K562 (cell line): ENCODE data around the gene MALRD1. TPM values are rescaled to one million over a fixed set of nuclear protein-coding genes. Genes with fewer than 3 reads are reported as not detected.

Experiments used
- ATAC-seq: fragments of 200-7000 bp; cut with Tn5 transposase; 3 replicates; pipeline ENCODE4 v1.9.1; 2020; ENCODE audit warnings: moderate library complexity
- BruUV-seq: library from RNA; stranded (reverse); fragments of 400-500 nt; replicated peaks from 2 replicates; lab custom pipeline; 2021; lab: Mats Ljungman, UMichigan
- CTCF ChIA-PET: fragments of 300-600 bp; formaldehyde crosslinking; extraction: SDS; loops from one replicate; lab custom pipeline; 2021; ENCODE audit warnings: low intra/inter-chr PET ratio; lab: Yijun Ruan, JAX
- POLR2A ChIA-PET: fragments of 300-600, 350-650 bp; sonication (Branson Sonifier 250); formaldehyde crosslinking; extraction: SDS; loops from one replicate; lab custom pipeline; 2021; ENCODE audit warnings: antibody characterized with exemption, inconsistent platforms; lab: Yijun Ruan, JAX
- DNase-seq, 4 experiments: peaks; one replicate each; pipeline versions ENCODE4 v3.0.0 to v3.0.0-alpha.2; 2011 to 2018; ENCODE audit warnings: low spot score in 3 of 4, mixed read lengths in 3 of 4; ENCODE audit errors: extremely low read depth in 1 of 4
- FAIRE-seq: peaks from 2 replicates; lab custom pipeline; 2011; peaks lifted over from hg19 to GRCh38; lab: Jason Lieb, UNC
- H2AFZ ChIP-seq: 2 replicates; pipeline ENCODE4 v1.6.0; 2011; ENCODE audit warnings: low read depth, low read length, control low read depth, inconsistent platforms
- H3K27ac ChIP-seq: fragments of 200-600 bp; 3 replicates; pipeline ENCODE4 v1.8.0; 2011; ENCODE audit warnings: low read depth, mild to moderate bottlenecking, control low read depth, inconsistent platforms, low read length, moderate library complexity, mixed read lengths; ENCODE audit errors: extremely low read depth
- H3K27me3 ChIP-seq, 2 experiments: fragments of 300-600 bp in 1 of 2; 2 replicates in 1 of 2; 3 replicates in 1 of 2; pipeline versions ENCODE4 v1.6.0 to v1.8.0; 2011; ENCODE audit warnings: inconsistent platforms in 2 of 2, low read length in 2 of 2, mild to moderate bottlenecking in 1 of 2, mixed read lengths in 1 of 2, moderate library complexity in 1 of 2; ENCODE audit not compliant: control insufficient read depth in 2 of 2, insufficient read depth in 2 of 2
- H3K36me3 ChIP-seq: fragments of 300-600 bp; 3 replicates; pipeline ENCODE4 v1.8.0; 2011; ENCODE audit warnings: mild to moderate bottlenecking, low read length, inconsistent platforms; ENCODE audit not compliant: control insufficient read depth, insufficient read depth
- H3K4me1 ChIP-seq, 2 experiments: fragments of 200-600 bp in 1 of 2; replicated peaks in 1 of 2; 2 replicates in 1 of 2; 3 replicates in 1 of 2; pipeline versions ENCODE4 v1.5.1 to v1.8.0; 2011; ENCODE audit warnings: inconsistent platforms in 2 of 2, low read length in 2 of 2, mild to moderate bottlenecking in 1 of 2, mixed read lengths in 1 of 2, moderate library complexity in 1 of 2; ENCODE audit not compliant: control insufficient read depth in 2 of 2, insufficient read depth in 2 of 2
- H3K4me2 ChIP-seq: 2 replicates; pipeline ENCODE4 v1.6.1; 2011; ENCODE audit warnings: low read length, control low read depth, inconsistent platforms, mixed read lengths; ENCODE audit not compliant: insufficient read depth
- H3K4me3 ChIP-seq: fragments of 200-600 bp; sonication (generic), shearing (Covaris generic); 2 replicates; pipeline ENCODE4 v1.5.1; 2016; ENCODE audit warnings: control low read depth, inconsistent platforms
- H3K79me2 ChIP-seq: fragments of 200-600 bp; 3 replicates; pipeline ENCODE4 v1.8.0; 2011; ENCODE audit warnings: low read length, inconsistent platforms; ENCODE audit not compliant: control insufficient read depth, insufficient read depth
- H3K9ac ChIP-seq, 2 experiments: 2 replicates each; pipeline versions ENCODE4 v1.6.0 to v1.6.1; 2011; ENCODE audit warnings: low read depth in 2 of 2, low read length in 2 of 2, control low read depth in 1 of 2, inconsistent platforms in 1 of 2, mild to moderate bottlenecking in 1 of 2, mixed read lengths in 1 of 2; ENCODE audit not compliant: insufficient read depth in 1 of 2
- H3K9me1 ChIP-seq: one replicate; pipeline ENCODE4 v1.6.0; 2011; ENCODE audit warnings: inconsistent platforms, mild to moderate bottlenecking, low read length, moderate library complexity; ENCODE audit not compliant: control insufficient read depth, insufficient read depth
- H3K9me3 ChIP-seq: replicated peaks from 2 replicates; pipeline ENCODE4 v1.5.1; 2011; ENCODE audit warnings: low read depth, low read length, inconsistent platforms; ENCODE audit not compliant: control insufficient read depth, insufficient read depth
- H4K20me1 ChIP-seq: replicated peaks from 2 replicates; pipeline ENCODE4 v1.6.1; 2011; ENCODE audit warnings: low read length, inconsistent platforms, mixed read lengths; ENCODE audit not compliant: control insufficient read depth, insufficient read depth
- CBX2 ChIP-seq: fragments of 200-600 bp; sonication (generic); IDR thresholded peaks from one replicate; pipeline ENCODE4 v1.6.1; 2012; ENCODE audit warnings: mild to moderate bottlenecking, low read length, inconsistent platforms; ENCODE audit not compliant: insufficient read depth, poor library complexity, severe bottlenecking
- EP400 ChIP-seq: fragments of 450-650 bp; IDR thresholded peaks from 2 replicates; pipeline ENCODE4 v1.6.1; 2017; ENCODE audit warnings: antibody characterized with exemption, mild to moderate bottlenecking, moderate library complexity
- JUNB ChIP-seq: fragments of 450-650 bp; formaldehyde crosslinking; conservative IDR thresholded peaks from 2 replicates; pipeline ENCODE4 v1.4.0; 2020; ENCODE audit warnings: mild to moderate bottlenecking
- NBN ChIP-seq: fragments of 450-650 bp; IDR thresholded peaks from 2 replicates; pipeline ENCODE4 v1.6.1; 2016; ENCODE audit warnings: low read depth, mild to moderate bottlenecking
- ZC3H8 ChIP-seq: fragments of 450-650 bp; IDR thresholded peaks from 2 replicates; pipeline ENCODE4 v1.6.1; 2017
- ZNF175 ChIP-seq: fragments of 200-800 bp; sonication (Bioruptor generic); IDR thresholded peaks from 2 replicates; pipeline ENCODE4 v1.6.1; 2016; ENCODE audit warnings: low read depth, mild to moderate bottlenecking, missing genetic modification characterization, missing compliant biosample characterization
- ZNF232 ChIP-seq: sonication (generic); formaldehyde crosslinking; IDR thresholded peaks from 2 replicates; pipeline ENCODE4 v1.8.0; 2022; ENCODE audit warnings: mild to moderate bottlenecking, missing genetic modification reagents
- WGBS: fragments of 100-300 bp; shearing (Covaris generic); methylation state at CpG from one replicate; pipeline ENCODE4 v1.1.6; 2016; ENCODE audit warnings: low coverage, mixed read lengths; ENCODE audit not compliant: insufficient coverage; ENCODE audit errors: missing lambda C conversion rate; 5-methylcytosine and 5-hydroxymethylcytosine counted together
- in situ Hi-C: fragments of 300-500 bp; cut with MboI; formaldehyde crosslinking; loops from 4 replicates; pipeline ENCODE4 v1.15.0; 2018; ENCODE audit warnings: inconsistent platforms, mixed read lengths
- intact Hi-C: fragments of 100-400 bp; cut with micrococcal nuclease; formaldehyde crosslinking; loops from 2 replicates; pipeline ENCODE4 v1.14.2; 2022
- polyA plus RNA-seq, 8 experiments: library from polyadenylated mRNA; depleted of rRNA in 4 of 8; stranded (reverse) in 5 of 8; unstranded in 3 of 8; fragments of >200 nt; fragmentation: Nextera tagmentation in 2 of 8; fragmentation: Illumina TruSeq in 1 of 8; extraction: Ambion mirVana in 2 of 8; extraction: Trizol in 1 of 8; gene quantifications; 2 replicates each; pipeline versions ENCODE4 v1.2.1 to v1.2.3, GENCODE V29; 2011 to 2014; ENCODE audit warnings: inconsistent platforms in 1 of 8, missing spikeins in 1 of 8
- total RNA-seq, 7 experiments: library from RNA; depleted of rRNA in 6 of 7; stranded (reverse); fragments of >200 nt in 6 of 7; fragmentation: Illumina TruSeq in 2 of 7; extraction: Trizol in 2 of 7; gene quantifications; 2 replicates each; pipeline versions ENCODE4 v1.2.1 to v1.2.3, GENCODE V29; 2011 to 2021; ENCODE audit warnings: low replicate concordance in 1 of 7
- TF ChIP-seq, protein P1 (sequence below): sonication (generic); formaldehyde crosslinking; IDR thresholded peaks from 2 replicates; pipeline ENCODE4 v1.8.0; 2022; ENCODE audit warnings: mild to moderate bottlenecking, missing genetic modification reagents
- TF ChIP-seq, protein P2 (sequence below): fragments of 250-450 bp; sonication (Bioruptor Pico); IDR thresholded peaks from 2 replicates; pipeline ENCODE4 v1.5.1; 2021; ENCODE audit warnings: mild to moderate bottlenecking

MALRD1 gene
- total and polyA plus RNA-seq, 9 of the 15 experiments (the other 6 are each of a cell fraction or from before 2014, with no cell fraction given), result not detected

DNA sequence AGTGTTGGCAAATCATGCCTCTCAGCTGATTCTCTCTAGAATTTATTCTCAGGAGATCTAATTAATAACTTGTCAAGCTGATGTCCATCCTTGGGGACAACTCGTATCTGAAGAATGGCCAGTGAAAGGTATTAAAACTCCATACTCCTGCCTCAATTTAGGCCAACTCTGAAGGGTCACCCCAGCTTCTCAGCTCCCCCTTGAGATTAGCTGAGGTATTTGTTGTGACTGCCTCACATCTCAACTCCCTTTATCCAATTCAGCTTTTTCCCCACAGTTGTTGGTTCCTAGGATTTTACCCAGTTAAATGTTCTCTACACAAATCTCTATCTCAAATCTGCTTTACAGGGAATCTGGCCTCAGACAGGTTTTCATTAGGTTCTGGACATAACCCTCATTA lies 182.4 kb downstream of the MALRD1 start:
- BruUV-seq, result no TSS peak
- DNase-seq, result no peak
- Histone ChIP-seq H3K27ac (no peak overlapping the region), H4K20me1 (no peaks in the 10 kb centered on the region), H3K79me2 (no peaks in the 10 kb centered on the region), H3K9me3 (no peaks in the 10 kb centered on the region), H3K36me3 (no peaks in the 10 kb centered on the region), H3K4me2 (no peak overlapping the region), H3K4me1 (no peaks in the 10 kb centered on the region), H3K27me3 (no peaks in the 10 kb centered on the region), H3K9me1 (no peaks in the 10 kb centered on the region), H3K9ac (no peak overlapping the region), H3K4me3 (no peak overlapping the region), H2AFZ (no peak overlapping the region)
- WGBS, result 0% methylated on average over 1 of the region's 1 CpG
- ATAC-seq, result no peak
- ChIA-PET POLR2A (no interaction called here), CTCF (no interaction called here)
- in situ Hi-C loops, result no loop called here
- TF ChIP-seq ZNF232, result no peak
- intact Hi-C loops, result no loop called here
- no peak for FAIRE-seq

DNA sequence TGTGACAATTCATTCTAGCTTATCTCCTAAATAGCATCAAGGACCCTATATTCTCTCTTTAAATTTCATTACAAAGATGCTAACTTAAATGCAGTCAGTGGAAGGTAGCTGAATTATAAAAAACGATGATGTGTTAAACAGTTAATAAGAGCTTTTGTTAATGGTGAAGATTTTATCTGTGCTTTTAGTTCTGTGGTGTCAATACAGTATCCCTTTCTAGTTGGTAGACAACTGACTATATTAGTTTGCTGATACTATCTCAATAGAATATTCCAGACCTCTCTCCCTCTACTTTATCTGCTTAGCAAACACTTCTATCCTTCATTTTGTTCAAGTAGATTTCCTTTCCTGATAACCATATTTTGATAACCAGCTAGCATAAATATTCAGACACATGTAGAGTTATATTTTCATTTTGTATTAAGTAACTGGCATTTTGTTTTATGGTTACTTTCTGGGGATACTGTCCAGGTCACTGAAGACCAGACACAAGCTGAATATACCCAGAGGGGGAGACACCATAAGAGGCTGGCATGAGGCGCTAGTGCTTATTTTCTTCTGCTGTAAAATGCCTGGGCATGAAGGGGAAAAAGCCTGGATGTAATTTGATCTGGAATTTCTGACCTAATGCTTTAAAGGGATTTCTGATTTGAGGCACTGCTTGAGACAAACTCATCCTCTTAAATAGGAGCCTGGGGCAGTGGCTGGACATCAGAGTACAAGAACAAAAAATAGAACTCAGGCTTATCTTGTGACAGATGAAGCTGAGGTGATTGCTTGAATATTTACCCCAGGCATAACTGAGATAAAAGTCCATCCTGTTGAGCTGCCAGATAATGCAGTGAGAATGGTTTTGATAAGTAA lies 197.5 kb downstream of the MALRD1 start:
- 0% methylated on average over 2 of the region's 2 CpGs for WGBS
- no peaks in the 10 kb centered on the region for H4K20me1 ChIP-seq
- no peaks in the 10 kb centered on the region for H3K9me1 ChIP-seq
- FAIRE-seq (no peak), ATAC-seq (no peak), DNase-seq (no peak)
- no peak overlapping the region for H3K4me2 ChIP-seq
- no peaks in the 10 kb centered on the region for H3K36me3 ChIP-seq
- H3K27me3 ChIP-seq, result no peaks in the 10 kb centered on the region
- no peak overlapping the region for H3K9ac ChIP-seq
- no peaks in the 10 kb centered on the region for H3K79me2 ChIP-seq
- no peaks in the 10 kb centered on the region for H3K9me3 ChIP-seq
- CTCF ChIA-PET, result no interaction called here
- H2AFZ ChIP-seq, result no peak overlapping the region
- no peak overlapping the region for H3K4me3 ChIP-seq
- H3K4me1 ChIP-seq, result no peaks in the 10 kb centered on the region
- no peak overlapping the region for H3K27ac ChIP-seq
- no TSS peak for BruUV-seq
- in situ Hi-C loops, result no loop called here
- intact Hi-C loops, result no loop called here
- POLR2A ChIA-PET, result no interaction called here
- no peak for TF ChIP-seq ZC3H8
- TF ChIP-seq EP400, result no peak
- TF ChIP-seq CBX2, result no peak
- no peak for TF ChIP-seq ZNF175 (CRISPR knock-in tag)
- no peak for TF ChIP-seq NBN
- no peak for TF ChIP-seq JUNB
- TF ChIP-seq, protein P1, sequence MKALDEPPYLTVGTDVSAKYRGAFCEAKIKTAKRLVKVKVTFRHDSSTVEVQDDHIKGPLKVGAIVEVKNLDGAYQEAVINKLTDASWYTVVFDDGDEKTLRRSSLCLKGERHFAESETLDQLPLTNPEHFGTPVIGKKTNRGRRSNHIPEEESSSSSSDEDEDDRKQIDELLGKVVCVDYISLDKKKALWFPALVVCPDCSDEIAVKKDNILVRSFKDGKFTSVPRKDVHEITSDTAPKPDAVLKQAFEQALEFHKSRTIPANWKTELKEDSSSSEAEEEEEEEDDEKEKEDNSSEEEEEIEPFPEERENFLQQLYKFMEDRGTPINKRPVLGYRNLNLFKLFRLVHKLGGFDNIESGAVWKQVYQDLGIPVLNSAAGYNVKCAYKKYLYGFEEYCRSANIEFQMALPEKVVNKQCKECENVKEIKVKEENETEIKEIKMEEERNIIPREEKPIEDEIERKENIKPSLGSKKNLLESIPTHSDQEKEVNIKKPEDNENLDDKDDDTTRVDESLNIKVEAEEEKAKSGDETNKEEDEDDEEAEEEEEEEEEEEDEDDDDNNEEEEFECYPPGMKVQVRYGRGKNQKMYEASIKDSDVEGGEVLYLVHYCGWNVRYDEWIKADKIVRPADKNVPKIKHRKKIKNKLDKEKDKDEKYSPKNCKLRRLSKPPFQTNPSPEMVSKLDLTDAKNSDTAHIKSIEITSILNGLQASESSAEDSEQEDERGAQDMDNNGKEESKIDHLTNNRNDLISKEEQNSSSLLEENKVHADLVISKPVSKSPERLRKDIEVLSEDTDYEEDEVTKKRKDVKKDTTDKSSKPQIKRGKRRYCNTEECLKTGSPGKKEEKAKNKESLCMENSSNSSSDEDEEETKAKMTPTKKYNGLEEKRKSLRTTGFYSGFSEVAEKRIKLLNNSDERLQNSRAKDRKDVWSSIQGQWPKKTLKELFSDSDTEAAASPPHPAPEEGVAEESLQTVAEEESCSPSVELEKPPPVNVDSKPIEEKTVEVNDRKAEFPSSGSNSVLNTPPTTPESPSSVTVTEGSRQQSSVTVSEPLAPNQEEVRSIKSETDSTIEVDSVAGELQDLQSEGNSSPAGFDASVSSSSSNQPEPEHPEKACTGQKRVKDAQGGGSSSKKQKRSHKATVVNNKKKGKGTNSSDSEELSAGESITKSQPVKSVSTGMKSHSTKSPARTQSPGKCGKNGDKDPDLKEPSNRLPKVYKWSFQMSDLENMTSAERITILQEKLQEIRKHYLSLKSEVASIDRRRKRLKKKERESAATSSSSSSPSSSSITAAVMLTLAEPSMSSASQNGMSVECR (CRISPR knock-in tag), result no peak
- TF ChIP-seq, protein P2, sequence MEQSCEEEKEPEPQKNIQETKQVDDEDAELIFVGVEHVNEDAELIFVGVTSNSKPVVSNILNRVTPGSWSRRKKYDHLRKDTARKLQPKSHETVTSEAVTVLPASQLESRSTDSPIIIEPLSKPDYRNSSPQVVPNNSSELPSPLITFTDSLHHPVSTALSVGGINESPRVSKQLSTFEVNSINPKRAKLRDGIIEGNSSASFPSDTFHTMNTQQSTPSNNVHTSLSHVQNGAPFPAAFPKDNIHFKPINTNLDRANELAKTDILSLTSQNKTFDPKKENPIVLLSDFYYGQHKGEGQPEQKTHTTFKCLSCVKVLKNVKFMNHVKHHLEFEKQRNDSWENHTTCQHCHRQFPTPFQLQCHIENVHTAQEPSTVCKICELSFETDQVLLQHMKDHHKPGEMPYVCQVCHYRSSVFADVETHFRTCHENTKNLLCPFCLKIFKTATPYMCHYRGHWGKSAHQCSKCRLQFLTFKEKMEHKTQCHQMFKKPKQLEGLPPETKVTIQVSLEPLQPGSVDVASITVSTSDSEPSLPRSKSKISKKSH (CRISPR knock-in tag), result no peak
